A673 (cell line): ENCODE measurements around the gene PITX1. TPM values are rescaled to one million over a fixed set of nuclear protein-coding genes. Genes with fewer than 3 reads are reported as not detected.

Experiments
- BruUV-seq: library from RNA; stranded (reverse); fragments of 400-500 nt; replicated peaks from 2 replicates; lab custom pipeline; 2021; lab: Mats Ljungman, UMichigan
- CTCF ChIA-PET: fragments of 300-600 bp; sonication (Branson Sonifier 250); formaldehyde crosslinking; loops from one replicate; lab custom pipeline; 2022; ENCODE audit warnings: antibody characterized with exemption; lab: Charles Lee
- POLR2A ChIA-PET: fragments of 300-600 bp; sonication (Branson Sonifier 250); formaldehyde crosslinking; loops from one replicate; lab custom pipeline; 2022; ENCODE audit warnings: antibody characterized with exemption; ENCODE audit not compliant: low non-redundant PET; lab: Charles Lee
- DNase-seq: peaks from one replicate; pipeline ENCODE4 v3.0.0-alpha.2; 2015; ENCODE audit warnings: low spot score
- H3K27ac ChIP-seq: fragments of 200-600 bp; sonication (generic); 2 replicates; pipeline ENCODE4 v1.5.1; 2016; ENCODE audit warnings: mixed run types, low read depth, mild to moderate bottlenecking, mixed read lengths, antibody characterized with exemption, low read length; ENCODE audit not compliant: poor library complexity, severe bottlenecking
- H3K27me3 ChIP-seq: fragments of 200-600 bp; sonication (generic); replicated peaks from 2 replicates; pipeline ENCODE4 v1.6.1; 2017; ENCODE audit warnings: mixed run types, low read depth, mild to moderate bottlenecking, mixed read lengths, antibody characterized with exemption, low read length; ENCODE audit not compliant: insufficient read depth, poor library complexity
- H3K36me3 ChIP-seq: fragments of 200-600 bp; sonication (generic); 2 replicates; pipeline ENCODE4 v1.6.1; 2016; ENCODE audit warnings: mixed run types, mild to moderate bottlenecking, mixed read lengths, antibody characterized with exemption, low read length; ENCODE audit not compliant: insufficient read depth, poor library complexity, severe bottlenecking
- H3K4me1 ChIP-seq: fragments of 200-600 bp; sonication (generic); 2 replicates; pipeline ENCODE4 v1.6.1; 2017; ENCODE audit warnings: mixed run types, mild to moderate bottlenecking, mixed read lengths, antibody characterized with exemption, low read length; ENCODE audit not compliant: insufficient read depth, poor library complexity, severe bottlenecking
- H3K4me3 ChIP-seq: fragments of 200-600 bp; sonication (generic); 2 replicates; pipeline ENCODE4 v1.5.1; 2016; ENCODE audit warnings: low read depth, mixed run types, mild to moderate bottlenecking, mixed read lengths, low read length; ENCODE audit not compliant: poor library complexity, severe bottlenecking
- H3K9me3 ChIP-seq: fragments of 200-600 bp; sonication (generic); 2 replicates; pipeline ENCODE4 v1.6.1; 2016; ENCODE audit warnings: mixed run types, low read depth, mild to moderate bottlenecking, mixed read lengths, antibody characterized with exemption, low read length; ENCODE audit not compliant: poor library complexity, severe bottlenecking
- CTCF ChIP-seq: fragments of 300-800, 200-600 bp; sonication (generic); conservative IDR thresholded peaks from 2 replicates; pipeline ENCODE4 v1.5.1; 2017; ENCODE audit warnings: low read depth, mild to moderate bottlenecking, antibody characterized with exemption, low read length, moderate library complexity, mixed read lengths
- EZH2 ChIP-seq: fragments of 200-600 bp; sonication (generic); IDR thresholded peaks from 2 replicates; pipeline ENCODE4 v1.6.1; 2017; ENCODE audit warnings: borderline replicate concordance, low read depth, mild to moderate bottlenecking, mixed read lengths, antibody characterized with exemption, low read length; ENCODE audit not compliant: poor library complexity, severe bottlenecking
- intact Hi-C: fragments of 100-400 bp; cut with micrococcal nuclease; formaldehyde crosslinking; loops from one replicate; pipeline ENCODE4 v1.10.0; 2022; ENCODE audit not compliant: unreplicated experiment
- total RNA-seq: library from RNA; stranded (reverse); gene quantifications from 2 replicates; pipeline ENCODE4 v1.2.3, GENCODE V29; 2021

Gene PITX1
- total RNA-seq, 1 experiment from 2014 or later, result 2.0 TPM

GRCh38 chr5:135016861-135017290 is 17.2 kb downstream of the PITX1 start:
- no peaks in the 10 kb centered on the region for H3K9me3 ChIP-seq
- no TSS peak for BruUV-seq
- no peaks in the 10 kb centered on the region for H3K36me3 ChIP-seq
- H3K4me3 ChIP-seq, result no peak overlapping the region
- CTCF ChIA-PET, result no interaction called here
- POLR2A ChIA-PET, result no interaction called here
- no peak overlapping the region for H3K27ac ChIP-seq
- no peaks in the 10 kb centered on the region for H3K4me1 ChIP-seq
- DNase-seq, result no peak
- no peak for TF ChIP-seq EZH2
- no peak for TF ChIP-seq CTCF
- intact Hi-C loops, result no loop called here
- H3K27me3 ChIP-seq, result no peaks in the 10 kb centered on the region

GRCh38 chr5:135015942-135016341 is 18.1 kb downstream of the PITX1 start:
- H3K9me3 ChIP-seq, result no peaks in the 10 kb centered on the region
- POLR2A ChIA-PET, result no interaction called here
- TF ChIP-seq CTCF (no peak), EZH2 (no peak)
- no peak for DNase-seq
- H3K4me1 ChIP-seq, result no peaks in the 10 kb centered on the region
- CTCF ChIA-PET, result no interaction called here
- H3K36me3 ChIP-seq, result no peaks in the 10 kb centered on the region
- H3K4me3 ChIP-seq, result no peak overlapping the region
- BruUV-seq, result no TSS peak
- H3K27ac ChIP-seq, result no peak overlapping the region
- no peaks in the 10 kb centered on the region for H3K27me3 ChIP-seq
- intact Hi-C loops, result no loop called here

- H3K27me3 ChIP-seq, result no peaks in the 10 kb centered on the region
- POLR2A ChIA-PET, result no interaction called here
- no peak for TF ChIP-seq CTCF
- TF ChIP-seq EZH2, result no peak
- CTCF ChIA-PET, result no interaction called here
- H3K9me3 ChIP-seq, result no peaks in the 10 kb centered on the region
- no peak overlapping the region for H3K4me3 ChIP-seq
- DNase-seq, result no peak
- no peak overlapping the region for H3K27ac ChIP-seq
- intact Hi-C loops, result no loop called here
- H3K4me1 ChIP-seq, result no peaks in the 10 kb centered on the region
- H3K36me3 ChIP-seq, result no peaks in the 10 kb centered on the region
- no TSS peak for BruUV-seq
These were observed 20.0 kb downstream of the PITX1 start for GRCh38 chr5:135013947-135014570.
